GM21390 (cell line): Measurements from ENCODE around the gene SLC9A5.
A peak's percentile ranks its signal among the peaks of the same experiment; 100 is the strongest.

Experiments
- ATAC-seq: cut with Tn5 transposase; IDR thresholded peaks from one replicate; pipeline ENCODE4 v1.9.1; 2021; ENCODE audit not compliant: unreplicated experiment

SLC9A5 gene

GRCh38 chr16:67213197-67214019 is 35.4 kb upstream of the SLC9A5 start:
- ATAC-seq: no peak

GRCh38 chr16:67215706-67216105 is 33.1 kb upstream of the SLC9A5 start:
- no peak for ATAC-seq

GRCh38 chr16:67216612-67217490 is 31.9 kb upstream of the SLC9A5 start:
- ATAC-seq: no peak

GRCh38 chr16:67223992-67224391 is 24.8 kb upstream of the SLC9A5 start:
- ATAC-seq: no peak

- ATAC-seq: no peak
These were observed 22.4 kb upstream of the SLC9A5 start for GRCh38 chr16:67226295-67226803.

GRCh38 chr16:67226804-67227566 is 21.8 kb upstream of the SLC9A5 start, which contains the start of gene TMEM208:
TMEM208 (plus strand) TSS chr16:67227130; CDS start chr16:67227219, 89 bp downstream.
- peak; percentile 93 for ATAC-seq

GRCh38 chr16:67227567-67227921 is 21.2 kb upstream of the SLC9A5 start:
- no peak for ATAC-seq

GRCh38 chr16:67228034-67228785 is 20.6 kb upstream of the SLC9A5 start:
- ATAC-seq: no peak

GRCh38 chr16:67228905-67229304 is 19.9 kb upstream of the SLC9A5 start:
- no peak for ATAC-seq

- ATAC-seq: no peak
These were observed 18.6 kb upstream of the SLC9A5 start for GRCh38 chr16:67229906-67230808.

- ATAC-seq: no peak
These were observed 17.7 kb upstream of the SLC9A5 start for GRCh38 chr16:67230809-67231660.

- no peak for ATAC-seq
These were observed 15.2 kb upstream of the SLC9A5 start for GRCh38 chr16:67233596-67233995.

- no peak for ATAC-seq
These were observed 14.6 kb upstream of the SLC9A5 start for GRCh38 chr16:67234180-67234597.

- ATAC-seq: no peak
These were observed 12.8 kb upstream of the SLC9A5 start for GRCh38 chr16:67235816-67236562.

GRCh38 chr16:67236563-67237395 is 12.0 kb upstream of the SLC9A5 start:
- no peak for ATAC-seq

- no peak for ATAC-seq
These were observed 11.1 kb upstream of the SLC9A5 start for GRCh38 chr16:67237396-67238277.
